BLaER1 (cell line): ENCODE measurements around the gene SLC16A4.
"Not testable (repeated sequence)": the region's sequence is repeated elsewhere in the genome, so short reads cannot be mapped to it uniquely, and the experiment has no call there.

Experiments
- H3K27ac ChIP-seq: shearing (Covaris generic); formaldehyde crosslinking; 2 replicates; pipeline ENCODE4 v1.8.1; 2022
- H3K27me3 ChIP-seq: shearing (Covaris generic); formaldehyde crosslinking; 2 replicates; pipeline ENCODE4 v1.8.1; 2022
- H3K36me3 ChIP-seq: shearing (Covaris generic); formaldehyde crosslinking; 2 replicates; pipeline ENCODE4 v1.8.1; 2022
- H3K4me1 ChIP-seq: shearing (Covaris generic); formaldehyde crosslinking; 2 replicates; pipeline ENCODE4 v1.8.1; 2022
- H3K4me2 ChIP-seq: shearing (Covaris generic); formaldehyde crosslinking; 2 replicates; pipeline ENCODE4 v1.8.1; 2022
- H3K4me3 ChIP-seq: shearing (Covaris generic); formaldehyde crosslinking; 2 replicates; pipeline ENCODE4 v1.8.1; 2022
- H3K9ac ChIP-seq: shearing (Covaris generic); formaldehyde crosslinking; 2 replicates; pipeline ENCODE4 v1.8.1; 2022
- H3K9me3 ChIP-seq: shearing (Covaris generic); formaldehyde crosslinking; 2 replicates; pipeline ENCODE4 v1.8.1; 2022
- H4K20me1 ChIP-seq: shearing (Covaris generic); formaldehyde crosslinking; 2 replicates; pipeline ENCODE4 v1.8.1; 2022
- Cebpa-rat ChIP-seq: shearing (Covaris generic); IDR thresholded peaks from 2 replicates; pipeline ENCODE4 v1.8.1; 2022

The SLC16A4 gene

DNA sequence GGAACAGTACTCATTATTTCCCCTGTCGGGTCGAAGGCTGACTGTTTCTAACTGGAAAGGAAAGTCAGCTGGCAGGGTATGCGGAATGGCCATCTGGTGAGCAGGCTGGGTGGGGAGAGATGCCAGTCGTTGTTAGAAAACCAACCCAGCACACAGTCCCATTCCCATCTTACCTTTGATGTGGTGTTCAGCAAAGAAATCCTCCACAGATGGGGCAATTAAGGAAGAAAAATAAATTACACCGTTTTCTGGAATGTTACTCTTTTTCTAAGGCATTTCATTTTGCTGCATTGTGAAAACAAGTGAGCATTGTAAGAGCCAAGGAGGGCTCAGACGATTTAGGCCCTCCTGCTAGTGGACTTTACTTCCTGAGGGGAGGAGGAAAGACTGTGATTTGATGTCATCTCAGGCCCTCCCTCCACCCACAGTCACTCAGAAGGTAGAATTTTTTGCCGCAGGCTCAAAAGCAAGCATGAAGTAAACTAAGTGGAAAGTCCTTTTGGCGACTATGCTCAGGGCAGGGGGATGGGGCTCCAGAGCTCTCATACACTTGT is at the start of gene SLC16A4:
TSS of gene SLC16A4 (minus strand) at position 335 of the 554 bp plus-strand sequence. CDS start 1,703 bp downstream, outside the sequence.
- Histone ChIP-seq H3K27me3 (no peaks in the 10 kb centered on the region), H3K36me3 (peaks cover 32% of the 10 kb centered on the region), H3K4me2 (no peak within 1 kb of the TSS), H3K4me1 (0 out of 2 replicates have a peak, but pooled peaks cover 5% of the 10 kb centered on the region), H3K27ac (no peak within 1 kb of the TSS), H3K4me3 (no peak within 1 kb of the TSS), H3K9ac (no peak within 1 kb of the TSS), H3K9me3 (peaks cover 4% of the 10 kb centered on the region; the same call in 1 of the 2 replicates), H4K20me1 (no peaks in the 10 kb centered on the region)
- no peak for TF ChIP-seq Cebpa-rat

DNA sequence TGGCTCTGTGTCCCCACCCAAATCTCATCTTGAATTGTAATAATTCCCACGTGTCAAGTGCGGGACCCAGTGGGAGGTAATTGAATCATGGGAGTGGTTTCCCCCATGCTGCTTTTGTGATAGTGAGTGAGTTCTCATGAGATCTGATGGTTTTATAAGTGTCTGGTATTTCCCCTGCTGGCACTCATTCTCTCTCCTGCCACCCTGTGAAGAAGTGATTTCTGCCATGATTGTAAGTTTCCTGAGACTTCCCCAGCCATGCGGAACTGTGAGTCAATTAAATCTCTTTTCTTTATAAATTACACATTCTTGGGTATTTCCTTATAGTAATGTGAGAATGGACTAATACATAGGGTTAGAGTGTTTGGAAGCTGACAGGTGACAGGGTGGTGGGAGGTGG is 49.0 kb upstream of the SLC16A4 start:
- H3K36me3 ChIP-seq, H3K9ac ChIP-seq, H3K27me3 ChIP-seq, H3K4me2 ChIP-seq, H3K4me3 ChIP-seq, H3K27ac ChIP-seq, H3K9me3 ChIP-seq, H4K20me1 ChIP-seq, H3K4me1 ChIP-seq: not testable (repeated sequence)

DNA sequence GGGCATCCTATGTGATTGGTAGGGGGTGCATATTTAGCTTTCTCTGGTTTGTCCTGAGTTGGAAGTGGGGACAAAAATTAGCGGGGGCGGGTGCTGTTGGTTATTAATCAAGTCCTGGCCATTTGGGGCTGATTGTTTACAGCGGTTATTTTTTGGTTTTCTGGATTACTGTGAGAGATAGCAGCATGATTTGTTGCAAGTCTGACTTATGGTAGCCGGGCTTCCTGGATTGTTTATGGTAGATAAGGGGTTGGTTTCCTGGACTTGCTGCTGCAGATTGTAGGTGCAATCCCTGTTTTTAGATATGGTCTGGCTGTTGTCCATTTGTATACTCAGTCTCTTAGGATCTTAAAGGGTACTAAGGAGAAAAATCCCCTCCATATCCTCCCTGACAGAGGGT is 48.1 kb upstream of the SLC16A4 start:
- Histone ChIP-seq H4K20me1 (no peaks in the 10 kb centered on the region), H3K4me3 (no peak overlapping the region), H3K36me3 (no peaks in the 10 kb centered on the region), H3K4me1 (no peaks in the 10 kb centered on the region), H3K27me3 (no peaks in the 10 kb centered on the region), H3K9ac (no peak overlapping the region), H3K9me3 (no peaks in the 10 kb centered on the region), H3K4me2 (no peak overlapping the region), H3K27ac (no peak overlapping the region)
- TF ChIP-seq Cebpa-rat: no peak

DNA sequence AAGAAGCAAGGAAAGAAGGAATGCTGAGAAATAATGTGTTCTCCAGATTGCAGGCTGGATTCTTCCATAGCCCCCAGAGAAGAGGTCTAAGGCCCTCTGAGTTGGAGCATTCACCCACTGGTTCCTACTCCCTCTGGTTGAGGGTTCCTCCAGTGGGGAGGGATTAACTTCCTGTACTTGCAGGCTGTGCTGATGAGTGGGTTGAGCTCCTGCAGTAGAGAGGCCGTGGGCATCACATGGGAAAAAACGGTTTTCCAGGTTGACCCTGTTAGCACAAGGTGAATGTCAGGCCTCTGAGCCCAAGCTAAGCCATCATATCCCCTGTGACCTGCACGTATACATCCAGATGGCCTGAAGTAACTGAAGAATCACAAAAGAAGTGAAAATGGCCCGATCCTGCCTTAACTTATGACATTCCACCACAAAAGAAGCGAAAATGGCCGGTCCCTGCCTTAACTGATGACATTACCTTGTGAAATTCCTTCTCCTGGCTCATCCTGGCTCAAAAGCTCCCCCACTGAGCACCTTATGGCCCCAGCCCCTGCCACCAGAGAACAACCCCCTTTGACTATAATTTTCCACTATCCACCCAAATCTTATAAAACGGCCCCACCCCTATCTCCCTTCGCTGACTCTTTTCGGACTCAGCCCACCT is 46.9 kb upstream of the SLC16A4 start:
- H3K4me1 ChIP-seq, H3K27me3 ChIP-seq, H3K4me2 ChIP-seq, H3K9ac ChIP-seq, H3K27ac ChIP-seq, H3K9me3 ChIP-seq, H4K20me1 ChIP-seq, H3K4me3 ChIP-seq, H3K36me3 ChIP-seq: not testable (repeated sequence)

DNA sequence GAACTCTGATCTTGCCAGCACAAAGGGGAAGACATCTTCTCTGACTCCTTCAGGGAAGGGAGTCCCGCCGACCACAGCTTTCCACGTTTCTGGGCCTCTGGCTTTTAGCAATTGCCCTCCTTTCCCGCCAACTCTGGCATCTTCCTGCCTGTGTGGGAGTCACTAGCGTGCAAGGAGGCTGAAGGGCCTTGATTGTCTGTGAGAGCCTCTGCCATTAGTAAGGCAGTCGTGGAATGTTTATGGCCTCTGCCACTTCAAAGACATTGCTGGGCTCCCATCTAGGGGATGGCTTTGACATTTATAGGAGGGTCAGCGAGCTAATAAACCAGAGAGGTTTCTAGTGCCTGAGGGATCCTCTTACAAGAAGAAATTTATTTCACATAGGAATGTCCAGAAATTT is 45.8 kb upstream of the SLC16A4 start:
- no peak overlapping the region for H3K4me2 ChIP-seq
- H3K9ac ChIP-seq: no peak overlapping the region

DNA sequence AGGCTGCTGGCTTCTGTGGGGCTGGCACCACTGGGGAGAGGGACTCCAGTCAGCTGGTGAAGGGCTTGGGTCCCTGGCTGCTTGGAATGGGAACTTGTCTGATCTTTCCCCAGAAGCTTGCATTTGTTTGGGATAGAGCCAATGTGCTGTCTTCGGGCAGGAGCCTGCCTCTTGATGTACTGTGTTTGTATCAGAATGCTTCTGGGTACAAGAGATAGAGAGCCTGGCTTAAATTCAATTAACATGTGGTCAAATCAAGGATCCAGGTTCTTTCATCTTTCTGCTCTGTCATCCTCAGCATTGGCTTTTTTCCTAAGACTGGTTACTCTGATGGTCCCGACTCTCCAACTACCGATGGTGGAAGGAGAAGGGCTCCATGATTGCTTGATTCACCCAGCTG is 44.1 kb upstream of the SLC16A4 start:
- TF ChIP-seq Cebpa-rat: no peak
- no peaks in the 10 kb centered on the region for H3K27me3 ChIP-seq

More for the DNA sequence above, 45.8 kb upstream of the SLC16A4 start:
- H3K4me1 ChIP-seq: no peaks in the 10 kb centered on the region
- no peaks in the 10 kb centered on the region for H3K9me3 ChIP-seq
- H3K4me3 ChIP-seq: no peak overlapping the region
- no peaks in the 10 kb centered on the region for H4K20me1 ChIP-seq
- H3K27me3 ChIP-seq: no peaks in the 10 kb centered on the region
- TF ChIP-seq Cebpa-rat: no peak
- H3K36me3 ChIP-seq: no peaks in the 10 kb centered on the region
- no peak overlapping the region for H3K27ac ChIP-seq

DNA sequence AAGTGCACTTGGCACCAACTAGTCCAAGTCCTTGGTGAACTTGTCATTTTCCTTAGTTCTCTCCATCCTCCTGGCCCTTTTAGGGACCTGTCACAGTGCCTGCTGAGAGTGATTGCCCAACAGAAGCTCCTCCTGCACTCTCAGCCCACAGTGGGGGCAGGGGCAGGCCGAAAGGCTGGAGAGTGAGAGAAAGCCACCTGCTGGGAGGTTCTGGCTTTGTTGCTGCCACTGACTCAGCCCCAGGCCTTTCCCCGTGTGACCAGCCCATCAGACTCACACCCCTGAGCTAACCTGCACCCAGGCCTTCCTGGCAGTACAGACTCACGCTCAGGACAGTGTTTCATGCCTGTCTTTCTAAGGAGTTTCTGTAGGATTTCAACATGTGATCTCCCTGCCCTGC is 43.0 kb upstream of the SLC16A4 start:
- Histone ChIP-seq H3K4me2 (no peak overlapping the region), H4K20me1 (no peaks in the 10 kb centered on the region), H3K4me3 (no peak overlapping the region), H3K36me3 (no peaks in the 10 kb centered on the region), H3K9me3 (no peaks in the 10 kb centered on the region), H3K4me1 (peaks cover 4% of the 10 kb centered on the region; the same call in 1 of the 2 replicates), H3K9ac (no peak overlapping the region), H3K27me3 (no peaks in the 10 kb centered on the region), H3K27ac (no peak overlapping the region)
- no peak for TF ChIP-seq Cebpa-rat

More for the DNA sequence above, 44.1 kb upstream of the SLC16A4 start:
- H4K20me1 ChIP-seq: no peaks in the 10 kb centered on the region
- no peak overlapping the region for H3K4me3 ChIP-seq
- H3K36me3 ChIP-seq: no peaks in the 10 kb centered on the region
- H3K4me1 ChIP-seq: peaks cover 4% of the 10 kb centered on the region; the same call in 1 of the 2 replicates
- H3K27ac ChIP-seq: no peak overlapping the region
- H3K4me2 ChIP-seq: no peak overlapping the region
- H3K9me3 ChIP-seq: no peaks in the 10 kb centered on the region
- no peak overlapping the region for H3K9ac ChIP-seq

DNA sequence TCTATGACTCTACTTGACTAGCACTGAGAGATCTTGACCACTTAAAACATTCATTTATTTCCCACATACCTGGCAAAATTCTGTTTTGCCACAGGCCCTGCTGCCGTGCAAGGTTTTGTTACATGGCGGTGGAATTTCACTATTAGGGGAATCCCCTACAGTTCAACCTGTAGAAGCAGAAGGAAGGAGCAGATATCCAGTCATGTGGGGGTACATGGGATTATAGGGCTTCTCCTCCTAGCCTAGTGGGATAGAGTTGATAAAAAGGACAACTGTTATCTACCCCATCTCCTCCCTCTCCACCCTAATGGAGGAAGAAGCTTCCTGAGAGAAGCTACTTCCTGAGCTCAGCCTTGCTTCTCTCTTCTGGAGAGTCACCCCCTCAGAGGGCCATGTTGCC is 42.4 kb upstream of the SLC16A4 start:
- Histone ChIP-seq H3K36me3 (no peaks in the 10 kb centered on the region), H3K4me2 (no peak overlapping the region), H3K27me3 (no peaks in the 10 kb centered on the region)

DNA sequence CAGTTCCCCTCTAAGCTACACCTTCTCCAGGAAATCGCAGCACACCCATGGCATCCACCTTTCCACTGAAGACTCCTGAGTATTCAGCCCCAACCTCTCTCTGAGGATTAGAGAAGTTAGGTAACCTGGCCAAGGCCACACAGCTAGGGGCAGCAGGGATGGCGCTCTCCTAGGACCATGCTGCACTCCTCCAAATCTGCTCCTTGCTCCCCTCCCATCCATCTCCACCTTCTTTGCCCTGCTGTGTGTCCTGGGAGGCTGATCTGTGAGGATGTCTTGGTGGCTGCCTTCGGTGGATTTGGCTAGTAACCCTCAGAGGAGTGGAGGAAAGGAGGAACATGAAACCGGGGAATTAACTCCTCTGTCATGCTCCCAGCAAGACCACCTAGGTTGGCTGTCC is 40.1 kb upstream of the SLC16A4 start:
- H4K20me1 ChIP-seq: no peaks in the 10 kb centered on the region
- peaks cover 9% of the 10 kb centered on the region for H3K4me1 ChIP-seq
- TF ChIP-seq Cebpa-rat: no peak
- no peaks in the 10 kb centered on the region for H3K36me3 ChIP-seq
- no peak overlapping the region for H3K4me3 ChIP-seq
- H3K27ac ChIP-seq: no peak overlapping the region
- no peak overlapping the region for H3K9ac ChIP-seq
- no peak overlapping the region for H3K4me2 ChIP-seq
- H3K9me3 ChIP-seq: no peaks in the 10 kb centered on the region
- H3K27me3 ChIP-seq: no peaks in the 10 kb centered on the region

More for the DNA sequence above, 42.4 kb upstream of the SLC16A4 start:
- Histone ChIP-seq H4K20me1 (no peaks in the 10 kb centered on the region), H3K27ac (no peak overlapping the region), H3K9ac (no peak overlapping the region), H3K4me1 (peaks cover 4% of the 10 kb centered on the region; the same call in 1 of the 2 replicates), H3K9me3 (no peaks in the 10 kb centered on the region), H3K4me3 (no peak overlapping the region)
- TF ChIP-seq Cebpa-rat: no peak

DNA sequence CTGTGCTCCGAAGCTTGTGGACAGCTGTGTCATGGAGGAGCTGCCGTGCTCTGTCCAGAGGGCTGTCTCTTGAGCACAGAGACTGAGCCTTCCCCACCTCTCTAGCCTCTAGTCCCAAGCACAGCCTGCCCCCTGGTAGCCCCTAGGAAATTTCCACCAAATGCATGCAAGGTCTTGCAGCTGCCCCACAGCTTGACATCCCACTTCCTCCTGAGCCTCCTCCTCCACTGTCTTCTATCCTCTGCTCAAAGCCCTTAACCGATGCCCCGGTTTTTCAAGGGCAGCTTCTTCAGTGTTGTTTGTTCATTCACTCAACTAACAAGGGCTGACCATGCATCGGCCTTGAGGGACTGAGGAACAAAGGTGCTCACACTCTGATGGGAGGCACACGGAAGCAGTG is 39.5 kb upstream of the SLC16A4 start:
- Histone ChIP-seq H3K9ac (no peak overlapping the region), H3K4me1 (peaks cover 13% of the 10 kb centered on the region), H3K9me3 (no peaks in the 10 kb centered on the region), H3K4me2 (no peak overlapping the region), H3K4me3 (no peak overlapping the region), H4K20me1 (no peaks in the 10 kb centered on the region), H3K36me3 (no peaks in the 10 kb centered on the region), H3K27me3 (no peaks in the 10 kb centered on the region), H3K27ac (no peak overlapping the region)
- TF ChIP-seq Cebpa-rat: no peak

DNA sequence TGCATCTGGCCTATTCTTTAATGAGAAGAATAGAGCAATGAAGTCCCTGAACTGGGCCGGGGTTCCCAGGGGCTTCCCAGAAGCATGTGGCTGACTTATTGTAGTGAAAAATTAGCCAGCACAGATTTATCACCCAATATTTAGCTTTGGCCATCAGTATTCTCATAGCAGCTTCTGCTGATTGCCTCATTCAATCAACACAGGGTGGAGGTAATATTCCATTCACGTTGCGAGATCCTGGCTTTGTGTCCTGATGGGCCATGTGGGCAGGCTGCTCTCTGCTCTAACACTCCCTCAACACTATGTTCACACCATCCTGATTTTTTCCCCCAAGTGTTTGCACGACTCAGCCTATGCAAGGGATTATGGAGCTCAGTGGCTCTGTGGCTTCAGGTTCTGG is 38.1 kb upstream of the SLC16A4 start:
- Histone ChIP-seq H3K9me3 (no peaks in the 10 kb centered on the region), H3K27ac (no peak overlapping the region), H3K4me1 (peaks cover 13% of the 10 kb centered on the region), H3K36me3 (no peaks in the 10 kb centered on the region), H4K20me1 (no peaks in the 10 kb centered on the region), H3K9ac (no peak overlapping the region), H3K4me3 (no peak overlapping the region), H3K4me2 (no peak overlapping the region), H3K27me3 (no peaks in the 10 kb centered on the region)
- TF ChIP-seq Cebpa-rat: no peak
